HG02885 (cell line): Measurements from ENCODE around the gene OR13J1.

Source experiments
- ATAC-seq: cut with Tn5 transposase; IDR thresholded peaks from one replicate; pipeline ENCODE4 v1.9.1; 2021; ENCODE audit warnings: mild to moderate bottlenecking; ENCODE audit not compliant: unreplicated experiment, poor library complexity

The OR13J1 gene

DNA sequence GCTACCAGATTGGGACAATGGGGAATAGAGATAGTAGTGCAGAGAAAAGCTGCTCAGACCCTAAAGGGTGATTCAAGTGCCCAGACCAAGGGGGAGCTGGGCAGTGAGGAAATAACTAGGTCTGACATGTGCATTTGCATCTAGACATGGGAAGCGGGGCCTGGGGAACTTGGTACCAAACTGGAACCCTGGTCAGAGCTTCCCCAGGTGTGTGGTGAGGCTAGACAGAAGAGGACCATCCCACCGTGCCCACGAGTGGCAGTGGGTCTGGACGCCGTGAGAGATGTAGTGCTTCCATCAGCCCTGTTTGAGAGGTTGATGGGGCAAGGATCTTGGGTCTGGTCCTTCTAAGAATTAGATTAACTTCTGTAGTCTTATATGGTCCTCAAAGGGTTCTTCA, 33.6 kb downstream of the OR13J1 start:
- no peak for ATAC-seq

DNA sequence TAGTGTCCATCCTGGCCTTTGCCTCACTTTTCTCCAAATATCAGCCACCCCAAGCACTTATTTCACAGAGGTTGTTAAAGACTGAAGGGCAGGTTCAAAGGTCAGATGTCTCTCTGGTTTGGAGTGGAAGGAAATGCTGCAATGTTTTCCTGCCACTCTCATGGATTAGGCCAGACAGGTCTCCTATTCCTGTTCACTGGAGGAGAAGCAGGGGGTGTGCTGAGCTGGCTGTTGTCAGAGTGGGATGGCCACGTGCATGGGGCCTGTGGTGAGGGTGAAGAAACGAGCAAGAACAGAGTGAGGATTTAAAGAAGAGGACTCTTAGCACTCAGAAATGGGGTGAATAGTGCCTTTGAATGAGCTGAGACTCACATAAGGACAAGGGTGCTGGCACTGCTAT, 34.4 kb downstream of the OR13J1 start:
- no peak for ATAC-seq

DNA sequence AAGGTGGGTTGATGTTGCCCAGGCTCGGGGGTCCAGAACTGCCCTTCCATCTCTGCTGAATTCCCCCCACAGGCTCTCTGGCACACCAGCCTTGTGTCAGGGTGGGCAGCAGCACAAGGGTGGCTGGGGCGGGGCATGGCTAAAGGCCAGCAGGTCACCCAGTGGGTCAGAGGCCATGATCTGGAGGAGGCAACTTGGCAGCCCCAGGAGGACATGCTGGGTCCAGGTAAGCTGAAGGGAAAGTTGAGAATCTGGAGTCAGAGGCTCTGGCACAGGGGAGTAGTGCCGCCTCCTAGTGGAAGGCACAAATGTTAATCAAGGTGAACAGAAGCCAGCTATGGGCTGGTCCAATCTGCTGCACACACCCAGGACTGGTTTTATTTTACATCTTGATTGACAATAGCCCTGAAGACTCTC, 35.0 kb downstream of the OR13J1 start:
- no peak for ATAC-seq

DNA sequence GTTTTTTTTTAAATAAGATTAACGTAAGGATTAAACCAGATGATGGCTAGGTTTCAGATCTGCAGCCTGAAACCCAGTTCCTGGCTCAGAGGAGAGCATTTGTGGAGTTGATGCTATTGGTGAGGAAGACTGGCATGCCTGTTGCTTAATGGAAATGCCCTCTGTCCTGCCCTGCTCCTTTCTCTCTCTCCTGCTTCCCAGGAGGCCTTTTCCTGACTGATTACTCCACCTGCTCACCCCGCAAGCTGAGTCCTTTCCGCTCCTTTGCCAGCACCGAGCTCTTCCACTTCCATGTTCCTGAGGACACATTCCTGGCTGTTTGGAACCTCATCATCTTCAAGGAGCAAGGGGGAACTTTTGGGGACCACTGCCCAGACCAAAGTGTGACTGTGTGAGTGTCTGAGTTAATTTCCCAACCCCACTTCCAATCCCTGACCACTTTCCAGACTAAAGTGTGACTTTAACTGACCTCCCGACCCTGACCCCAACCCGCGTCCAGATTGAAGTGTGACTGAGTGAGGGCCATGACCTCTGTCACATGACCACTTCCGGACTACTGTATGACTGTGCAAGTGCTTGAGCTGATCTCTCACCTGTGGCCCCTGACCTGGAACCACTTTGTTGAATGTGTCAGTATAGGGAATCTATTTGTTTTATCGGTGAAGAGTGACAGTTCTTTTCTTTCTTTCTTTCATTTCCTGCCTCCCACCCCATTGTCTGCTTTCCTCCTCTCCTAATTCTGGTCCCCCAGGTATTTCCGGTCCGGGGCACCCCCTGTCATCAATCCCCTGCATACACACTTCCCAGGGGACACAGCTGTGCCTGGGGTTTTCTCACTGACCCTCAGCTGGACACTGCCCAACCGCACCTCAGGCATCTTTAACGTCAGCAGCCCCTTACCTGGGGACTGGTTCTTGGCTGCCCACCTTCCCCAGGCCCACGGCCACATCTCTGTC, 35.7 kb downstream of the OR13J1 start:
- no peak for ATAC-seq

DNA sequence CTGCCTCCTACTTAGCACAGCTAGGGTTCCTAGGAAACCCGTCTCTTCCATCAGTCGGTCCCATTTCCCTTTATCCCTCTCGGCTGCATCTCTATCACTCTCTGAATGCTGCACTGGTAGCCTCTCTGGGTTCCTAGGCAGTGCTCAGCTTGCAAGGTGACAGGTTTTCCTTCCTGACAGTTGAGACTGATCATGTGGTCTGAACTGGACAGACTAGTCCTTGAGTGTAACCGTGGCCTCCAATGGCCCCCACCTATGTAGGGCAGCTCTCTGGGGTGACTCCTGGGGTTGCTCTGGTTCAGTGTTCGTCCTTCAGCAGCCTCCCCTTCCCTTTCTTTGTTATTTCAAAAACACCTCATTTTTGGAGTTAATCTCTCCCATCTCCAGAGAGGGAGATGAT, 37.4 kb downstream of the OR13J1 start:
- ATAC-seq = no peak

DNA sequence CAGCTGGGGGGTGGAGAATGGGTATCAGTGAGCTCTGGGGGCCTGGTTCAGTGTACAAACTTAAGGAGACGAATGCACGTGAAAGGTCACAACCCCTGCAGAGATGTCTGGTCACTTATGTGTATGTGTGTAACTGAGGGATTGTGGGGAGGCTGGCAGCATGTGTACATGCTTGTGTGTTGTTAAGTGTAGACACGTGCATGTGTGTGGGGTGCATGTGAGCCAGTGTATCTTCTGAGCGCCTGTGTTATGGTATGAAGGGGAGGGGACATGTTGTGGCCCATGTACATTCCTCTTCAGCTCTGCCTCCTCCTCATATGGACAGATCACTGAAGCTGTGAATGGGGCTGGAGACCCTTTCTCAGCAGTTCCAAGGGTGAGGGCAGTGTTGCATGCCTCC, 39.2 kb downstream of the OR13J1 start:
- no peak for ATAC-seq

DNA sequence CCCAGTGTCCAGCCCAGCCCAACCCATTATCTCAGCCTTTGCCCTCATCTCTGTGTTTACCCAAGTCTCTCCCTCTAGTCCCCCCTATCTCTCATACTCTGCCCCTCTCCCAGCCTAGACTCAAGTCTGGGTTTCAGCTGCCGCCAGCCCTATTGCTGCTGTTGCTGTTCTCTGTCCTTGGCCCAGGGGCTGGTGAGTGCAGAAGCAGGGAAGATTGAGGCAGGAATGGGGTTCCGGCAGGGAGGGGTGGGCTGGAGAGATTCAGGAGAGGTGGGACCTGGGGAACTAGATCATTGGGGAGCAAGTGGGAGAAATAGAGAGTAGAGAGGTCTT, 40.5 kb downstream of the OR13J1 start:
- no peak for ATAC-seq

GRCh38 chr9:35829084-35829763, 41.0 kb downstream of the OR13J1 start, which contains the start of gene TMEM8B:
TSS of gene TMEM8B (plus strand) at chr9:35829228. CDS start at chr9:35829448, 220 bp downstream.
- ATAC-seq = peak; percentile 80

GRCh38 chr9:35828716-35829083, 41.5 kb downstream of the OR13J1 start, which contains the start of gene FAM221B:
TSS of gene FAM221B (minus strand) at chr9:35828732. CDS start at chr9:35826161, 2,571 bp downstream.
- no peak for ATAC-seq

DNA sequence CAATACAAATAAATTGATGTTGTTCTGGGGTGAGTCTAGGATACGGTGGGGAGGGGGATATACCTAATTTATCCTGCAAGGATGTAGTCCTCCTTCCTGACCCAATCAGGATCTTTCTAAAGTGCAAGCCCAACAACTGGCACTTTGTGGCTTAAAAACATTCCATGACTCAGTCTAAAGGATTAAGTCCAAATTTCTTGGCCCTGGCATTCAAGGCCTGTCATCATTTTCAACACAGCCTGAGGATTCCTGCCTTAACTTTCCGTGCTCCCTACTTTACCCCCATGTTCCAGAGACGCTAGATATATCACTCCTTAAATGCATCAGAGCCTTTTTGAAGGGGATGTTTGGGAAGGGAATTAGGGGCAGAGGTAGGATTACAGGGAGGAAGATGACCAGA, 42.7 kb downstream of the OR13J1 start:
- no peak for ATAC-seq

GRCh38 chr9:35826071-35826701, 44.0 kb downstream of the OR13J1 start:
- ATAC-seq = peak; percentile 49

GRCh38 chr9:35822926-35823325, 47.3 kb downstream of the OR13J1 start:
- no peak for ATAC-seq

- ATAC-seq = no peak
Measured at GRCh38 chr9:35820076-35820475, 50.1 kb downstream of the OR13J1 start.
